GM23338 (cell line): ENCODE measurements around the gene KLHL1.

ENCODE experiments used
- EZH2 ChIP-seq: fragments of 200-600 bp; sonication (generic); IDR thresholded peaks from one replicate; pipeline ENCODE4 v1.8.0; 2017; ENCODE audit warnings: antibody characterized with exemption, mild to moderate bottlenecking, low read depth; ENCODE audit not compliant: unreplicated experiment
- EZH2phosphoT487 ChIP-seq: fragments of 200-600 bp; sonication (generic); IDR thresholded peaks from one replicate; pipeline ENCODE4 v1.8.1; 2018; ENCODE audit warnings: antibody characterized with exemption; ENCODE audit not compliant: unreplicated experiment
- NANOG ChIP-seq: IDR thresholded peaks from 2 replicates; pipeline ENCODE4 v1.6.1; 2016; ENCODE audit warnings: antibody characterized with exemption, borderline replicate concordance
- POLR2AphosphoS5 ChIP-seq: IDR thresholded peaks from 2 replicates; pipeline ENCODE4 v1.6.1; 2016; ENCODE audit warnings: antibody characterized with exemption, low read depth
- TF ChIP-seq, protein P1 (sequence below), 2 experiments: fragments of 200-600 bp in 1 of 2; sonication (generic) in 1 of 2; conservative IDR thresholded peaks; 2 replicates each; pipeline versions ENCODE4 v1.5.1 to v1.6.1; 2016 to 2017; ENCODE audit warnings: antibody characterized with exemption in 2 of 2, low read depth in 2 of 2, mild to moderate bottlenecking in 2 of 2, moderate library complexity in 1 of 2
- TF ChIP-seq, protein P2 (sequence below): IDR thresholded peaks from one replicate; pipeline ENCODE4 v1.6.1; 2018; ENCODE audit warnings: antibody characterized with exemption; ENCODE audit not compliant: unreplicated experiment

DNA sequence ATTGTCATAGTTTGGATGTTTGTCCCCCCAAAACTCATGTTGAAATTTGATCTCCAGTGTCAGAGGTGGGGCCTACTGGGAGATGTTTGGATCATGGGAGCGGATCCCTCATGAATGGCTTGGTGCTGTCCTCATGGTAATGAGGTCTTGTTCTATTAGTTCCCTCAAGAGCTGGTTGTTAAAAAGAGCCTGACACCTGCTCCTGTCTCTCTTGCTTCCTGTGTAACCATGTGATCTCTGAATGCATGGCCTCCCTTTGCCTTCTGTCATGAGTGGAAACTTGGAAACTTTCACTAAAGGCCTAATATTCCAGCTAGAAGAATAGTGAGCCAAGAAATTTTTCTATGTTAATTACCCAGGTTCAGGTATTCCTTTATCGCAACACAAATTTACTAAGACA lies 312.0 kb downstream of the KLHL1 start:
- TF ChIP-seq, protein P1, sequence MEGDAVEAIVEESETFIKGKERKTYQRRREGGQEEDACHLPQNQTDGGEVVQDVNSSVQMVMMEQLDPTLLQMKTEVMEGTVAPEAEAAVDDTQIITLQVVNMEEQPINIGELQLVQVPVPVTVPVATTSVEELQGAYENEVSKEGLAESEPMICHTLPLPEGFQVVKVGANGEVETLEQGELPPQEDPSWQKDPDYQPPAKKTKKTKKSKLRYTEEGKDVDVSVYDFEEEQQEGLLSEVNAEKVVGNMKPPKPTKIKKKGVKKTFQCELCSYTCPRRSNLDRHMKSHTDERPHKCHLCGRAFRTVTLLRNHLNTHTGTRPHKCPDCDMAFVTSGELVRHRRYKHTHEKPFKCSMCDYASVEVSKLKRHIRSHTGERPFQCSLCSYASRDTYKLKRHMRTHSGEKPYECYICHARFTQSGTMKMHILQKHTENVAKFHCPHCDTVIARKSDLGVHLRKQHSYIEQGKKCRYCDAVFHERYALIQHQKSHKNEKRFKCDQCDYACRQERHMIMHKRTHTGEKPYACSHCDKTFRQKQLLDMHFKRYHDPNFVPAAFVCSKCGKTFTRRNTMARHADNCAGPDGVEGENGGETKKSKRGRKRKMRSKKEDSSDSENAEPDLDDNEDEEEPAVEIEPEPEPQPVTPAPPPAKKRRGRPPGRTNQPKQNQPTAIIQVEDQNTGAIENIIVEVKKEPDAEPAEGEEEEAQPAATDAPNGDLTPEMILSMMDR (conservative IDR thresholded peaks at IDR 0.05; ENCODE audit: low read depth in 2 of 2): no peak
- no peak for TF ChIP-seq EZH2
- TF ChIP-seq EZH2phosphoT487: no peak
- no peak for TF ChIP-seq NANOG
- TF ChIP-seq, protein P2, sequence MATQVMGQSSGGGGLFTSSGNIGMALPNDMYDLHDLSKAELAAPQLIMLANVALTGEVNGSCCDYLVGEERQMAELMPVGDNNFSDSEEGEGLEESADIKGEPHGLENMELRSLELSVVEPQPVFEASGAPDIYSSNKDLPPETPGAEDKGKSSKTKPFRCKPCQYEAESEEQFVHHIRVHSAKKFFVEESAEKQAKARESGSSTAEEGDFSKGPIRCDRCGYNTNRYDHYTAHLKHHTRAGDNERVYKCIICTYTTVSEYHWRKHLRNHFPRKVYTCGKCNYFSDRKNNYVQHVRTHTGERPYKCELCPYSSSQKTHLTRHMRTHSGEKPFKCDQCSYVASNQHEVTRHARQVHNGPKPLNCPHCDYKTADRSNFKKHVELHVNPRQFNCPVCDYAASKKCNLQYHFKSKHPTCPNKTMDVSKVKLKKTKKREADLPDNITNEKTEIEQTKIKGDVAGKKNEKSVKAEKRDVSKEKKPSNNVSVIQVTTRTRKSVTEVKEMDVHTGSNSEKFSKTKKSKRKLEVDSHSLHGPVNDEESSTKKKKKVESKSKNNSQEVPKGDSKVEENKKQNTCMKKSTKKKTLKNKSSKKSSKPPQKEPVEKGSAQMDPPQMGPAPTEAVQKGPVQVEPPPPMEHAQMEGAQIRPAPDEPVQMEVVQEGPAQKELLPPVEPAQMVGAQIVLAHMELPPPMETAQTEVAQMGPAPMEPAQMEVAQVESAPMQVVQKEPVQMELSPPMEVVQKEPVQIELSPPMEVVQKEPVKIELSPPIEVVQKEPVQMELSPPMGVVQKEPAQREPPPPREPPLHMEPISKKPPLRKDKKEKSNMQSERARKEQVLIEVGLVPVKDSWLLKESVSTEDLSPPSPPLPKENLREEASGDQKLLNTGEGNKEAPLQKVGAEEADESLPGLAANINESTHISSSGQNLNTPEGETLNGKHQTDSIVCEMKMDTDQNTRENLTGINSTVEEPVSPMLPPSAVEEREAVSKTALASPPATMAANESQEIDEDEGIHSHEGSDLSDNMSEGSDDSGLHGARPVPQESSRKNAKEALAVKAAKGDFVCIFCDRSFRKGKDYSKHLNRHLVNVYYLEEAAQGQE: no peak
- no peak for TF ChIP-seq POLR2AphosphoS5
